Measurements from ENCODE around the gene NIPAL3.
A peak's percentile ranks its signal among the peaks of the same experiment; 100 is the strongest.

The NIPAL3 gene

GRCh38 chr1:24385160-24385940 is 30.3 kb upstream of the NIPAL3 start:
- no peaks in the 10 kb centered on the region for H3K9me3 Mint-ChIP-seq
- peak; percentile 50 for DNase-seq
- H3K4me3 Mint-ChIP-seq: no peak overlapping the region
- peaks cover 28% of the 10 kb centered on the region for H3K4me1 Mint-ChIP-seq
- H3K27me3 Mint-ChIP-seq: no peaks in the 10 kb centered on the region
- peaks cover 9% of the 10 kb centered on the region for H3K36me3 Mint-ChIP-seq
- peak overlapping the region; percentile 30 for H3K27ac Mint-ChIP-seq
- CTCF ChIA-PET: interaction anchor here (0.6 to 11.1 kb wide), 14 partner anchors 8 to 280 kb away, joined by 3 to 155 read pairs (median 4); partner anchors contain the start of gene GRHL3

DNA sequence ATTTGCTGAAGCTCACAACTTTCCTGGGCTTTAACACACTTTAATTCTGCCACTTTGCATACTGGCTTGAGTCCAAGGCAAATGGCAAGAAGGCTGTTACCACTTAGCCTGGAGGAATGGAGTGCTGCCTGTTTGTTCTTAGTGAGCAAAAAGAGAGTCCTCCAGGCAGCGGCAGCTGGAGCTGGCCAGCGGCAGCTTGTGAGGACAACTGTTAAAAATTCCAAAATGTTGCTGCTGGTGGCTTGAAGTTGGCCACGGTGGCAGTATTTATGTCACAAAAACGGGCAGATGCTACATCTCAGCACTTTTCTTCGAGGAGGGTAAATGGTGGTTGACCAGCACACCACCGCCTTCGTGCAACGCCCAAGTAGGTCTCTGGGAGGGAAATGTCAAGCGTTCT is 29.4 kb upstream of the NIPAL3 start:
- Mint-ChIP-seq H3K9me3 (no peaks in the 10 kb centered on the region), H3K4me1 (peaks cover 35% of the 10 kb centered on the region), H3K36me3 (peaks cover 10% of the 10 kb centered on the region), H3K27ac (no peak overlapping the region), H3K4me3 (no peak overlapping the region), H3K27me3 (no peaks in the 10 kb centered on the region)
- CTCF ChIA-PET: interaction anchor here (0.7 to 11.1 kb wide), 8 partner anchors 18 to 236 kb away, joined by 3 to 155 read pairs (median 4); partner anchors contain the start of gene GRHL3
- no peak for DNase-seq

GRCh38 chr1:24386931-24387330 is 28.7 kb upstream of the NIPAL3 start:
- H3K36me3 Mint-ChIP-seq: peaks cover 12% of the 10 kb centered on the region

DNA sequence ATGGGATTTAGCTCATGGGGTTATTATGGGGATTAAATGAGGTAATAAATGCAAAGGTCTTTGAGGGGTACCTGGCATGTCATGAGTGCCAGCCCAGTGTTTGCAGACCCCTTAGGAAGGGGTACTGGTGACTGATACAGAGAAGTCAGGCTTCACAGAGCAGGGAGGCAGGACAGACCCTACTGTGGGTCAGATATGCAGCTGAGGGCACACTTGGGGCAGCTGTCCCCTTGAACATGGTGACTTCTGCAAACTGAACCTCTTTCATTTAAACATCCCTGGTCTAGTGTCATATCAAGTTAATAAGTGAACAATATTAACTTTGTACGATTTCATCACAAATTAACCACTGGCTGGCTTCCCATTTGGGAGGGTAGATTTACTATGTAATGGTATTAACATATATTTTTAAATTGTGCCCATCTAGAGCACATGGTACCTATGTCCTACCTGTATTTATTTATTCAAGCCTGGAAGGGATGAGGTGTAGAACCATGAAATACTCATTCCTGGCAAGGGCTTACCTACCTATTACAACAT is 27.9 kb upstream of the NIPAL3 start:
- Mint-ChIP-seq H3K4me1 (peaks cover 50% of the 10 kb centered on the region), H3K9me3 (no peaks in the 10 kb centered on the region), H3K4me3 (no peak overlapping the region), H3K27me3 (no peaks in the 10 kb centered on the region), H3K36me3 (peaks cover 12% of the 10 kb centered on the region), H3K27ac (no peak overlapping the region)
- CTCF ChIA-PET: interaction anchor here (0.5 to 11.1 kb wide), 3 partner anchors 188 to 362 kb away, joined by 3 to 155 read pairs (median 5); no protein-coding TSS in a partner anchor
- no peak for DNase-seq

More at GRCh38 chr1:24386931-24387330, 28.7 kb upstream of the NIPAL3 start:
- CTCF ChIA-PET: interaction anchor here (1.4 to 11.1 kb wide), 2 partner anchors 187 to 237 kb away, joined by 5 to 155 read pairs; no protein-coding TSS in a partner anchor
- Mint-ChIP-seq H3K27ac (no peak overlapping the region), H3K4me3 (no peak overlapping the region), H3K27me3 (no peaks in the 10 kb centered on the region), H3K4me1 (peaks cover 42% of the 10 kb centered on the region), H3K9me3 (no peaks in the 10 kb centered on the region)
- DNase-seq: no peak

- no peak overlapping the region for H3K4me3 Mint-ChIP-seq
- CTCF ChIA-PET: interaction anchor here (11.1 kb wide), 1 partner anchor 188 kb away, joined by 155 read pairs; no protein-coding TSS in a partner anchor
- peaks cover 10% of the 10 kb centered on the region for H3K36me3 Mint-ChIP-seq
- no peak overlapping the region for H3K27ac Mint-ChIP-seq
- DNase-seq: no peak
- H3K27me3 Mint-ChIP-seq: no peaks in the 10 kb centered on the region
- no peaks in the 10 kb centered on the region for H3K9me3 Mint-ChIP-seq
- H3K4me1 Mint-ChIP-seq: peaks cover 57% of the 10 kb centered on the region
Measured at GRCh38 chr1:24388331-24388885, 27.2 kb upstream of the NIPAL3 start.

GRCh38 chr1:24389231-24389678 is 26.3 kb upstream of the NIPAL3 start:
- Mint-ChIP-seq H3K9me3 (no peaks in the 10 kb centered on the region), H3K27ac (no peak overlapping the region), H3K36me3 (peaks cover 10% of the 10 kb centered on the region), H3K27me3 (no peaks in the 10 kb centered on the region), H3K4me1 (peaks cover 56% of the 10 kb centered on the region), H3K4me3 (no peak overlapping the region)
- CTCF ChIA-PET: interaction anchor here (11.1 kb wide), 1 partner anchor 189 kb away, joined by 155 read pairs; no protein-coding TSS in a partner anchor
- DNase-seq: no peak

DNA sequence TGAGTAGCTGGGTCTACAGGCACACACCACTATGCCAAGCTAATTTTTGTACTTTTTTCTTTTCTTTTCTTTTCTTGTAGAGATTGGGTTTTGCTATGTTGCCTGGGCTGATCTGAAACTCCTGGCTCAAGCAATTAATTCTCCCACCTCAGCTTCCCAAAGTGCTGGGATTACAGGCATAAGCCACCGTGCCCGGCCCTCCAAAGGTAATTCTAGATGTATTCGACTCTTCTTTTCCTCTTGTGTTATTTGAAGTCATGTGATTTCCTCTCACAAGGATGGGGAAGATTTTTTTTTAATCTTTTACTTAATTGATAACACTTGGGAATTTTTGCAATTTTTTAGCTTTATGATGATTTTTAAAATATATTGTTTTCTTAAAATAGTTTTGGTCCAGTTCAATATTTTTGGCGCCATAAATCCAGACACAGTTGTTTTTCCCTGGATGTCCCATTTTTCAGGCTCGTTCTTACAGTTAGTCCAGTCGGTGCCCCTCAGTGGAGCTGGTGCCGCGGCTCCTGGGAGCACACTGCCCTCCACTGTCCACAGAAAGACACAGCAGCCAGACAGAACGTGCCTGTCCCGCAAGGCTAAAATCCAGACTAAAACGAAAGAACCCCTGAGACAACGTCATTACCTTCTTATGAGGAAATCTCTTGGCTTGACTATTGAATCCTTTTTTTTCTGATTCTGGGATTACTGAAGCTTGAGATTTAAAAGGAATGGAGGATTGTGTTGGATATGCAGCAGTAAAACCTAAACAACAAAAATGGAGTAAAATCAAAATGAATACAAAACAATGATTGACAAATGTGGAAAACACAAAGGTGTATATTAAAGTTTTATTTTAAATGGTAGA is 24.4 kb upstream of the NIPAL3 start:
- Mint-ChIP-seq H3K4me3 (peak overlapping the region; percentile 62), H3K9me3 (no peaks in the 10 kb centered on the region), H3K4me1 (peaks cover 38% of the 10 kb centered on the region), H3K27ac (peak overlapping the region; percentile 91), H3K27me3 (no peaks in the 10 kb centered on the region), H3K36me3 (peaks cover 10% of the 10 kb centered on the region)
- DNase-seq: peak; percentile 75
- CTCF ChIA-PET: interaction anchor here (0.7 to 5.8 kb wide), 50 partner anchors 8 to 404 kb away, joined by 3 to 383 read pairs (median 4); partner anchors contain the start of genes IL22RA1, NIPAL3 and STPG1

- peaks cover 10% of the 10 kb centered on the region for H3K36me3 Mint-ChIP-seq
- H3K4me3 Mint-ChIP-seq: peak overlapping the region; percentile 62
- peak overlapping the region; percentile 91 for H3K27ac Mint-ChIP-seq
Measured at GRCh38 chr1:24391882-24392603, 23.6 kb upstream of the NIPAL3 start.

GRCh38 chr1:24392604-24392946 is 23.0 kb upstream of the NIPAL3 start:
- no peak overlapping the region for H3K4me3 Mint-ChIP-seq
- no peaks in the 10 kb centered on the region for H3K9me3 Mint-ChIP-seq
- peaks cover 10% of the 10 kb centered on the region for H3K36me3 Mint-ChIP-seq
- no peaks in the 10 kb centered on the region for H3K27me3 Mint-ChIP-seq
- CTCF ChIA-PET: interaction anchor here (0.8 to 5.8 kb wide), 26 partner anchors 8 to 321 kb away, joined by 3 to 383 read pairs (median 6); partner anchors contain the start of genes GRHL3 and STPG1
- DNase-seq: no peak
- peak overlapping the region; percentile 91 for H3K27ac Mint-ChIP-seq
- H3K4me1 Mint-ChIP-seq: peaks cover 36% of the 10 kb centered on the region

More at GRCh38 chr1:24391882-24392603, 23.6 kb upstream of the NIPAL3 start:
- CTCF ChIA-PET: interaction anchor here (0.7 to 5.8 kb wide), 46 partner anchors 8 to 321 kb away, joined by 3 to 383 read pairs (median 4); partner anchors contain the start of genes GRHL3, NIPAL3 and STPG1
- H3K4me1 Mint-ChIP-seq: peaks cover 36% of the 10 kb centered on the region
- no peaks in the 10 kb centered on the region for H3K27me3 Mint-ChIP-seq
- H3K9me3 Mint-ChIP-seq: no peaks in the 10 kb centered on the region
- DNase-seq: peak; percentile 74

- H3K36me3 Mint-ChIP-seq: peaks cover 10% of the 10 kb centered on the region
- H3K4me3 Mint-ChIP-seq: no peak overlapping the region
- H3K9me3 Mint-ChIP-seq: no peaks in the 10 kb centered on the region
- DNase-seq: no peak
- no peaks in the 10 kb centered on the region for H3K27me3 Mint-ChIP-seq
- peak overlapping the region; percentile 91 for H3K27ac Mint-ChIP-seq
- CTCF ChIA-PET: interaction anchor here (0.5 to 5.8 kb wide), 28 partner anchors 9 to 322 kb away, joined by 3 to 383 read pairs (median 6); partner anchors contain the start of genes GRHL3, NIPAL3 and STPG1
- H3K4me1 Mint-ChIP-seq: peaks cover 36% of the 10 kb centered on the region
Measured at GRCh38 chr1:24392982-24393650, 22.5 kb upstream of the NIPAL3 start.

- peaks cover 36% of the 10 kb centered on the region for H3K4me1 Mint-ChIP-seq
- H3K36me3 Mint-ChIP-seq: peaks cover 10% of the 10 kb centered on the region
- no peak for DNase-seq
- CTCF ChIA-PET: interaction anchor here (0.7 to 5.8 kb wide), 14 partner anchors 10 to 269 kb away, joined by 3 to 383 read pairs (median 6); partner anchors contain the start of genes GRHL3, NIPAL3 and STPG1
- no peaks in the 10 kb centered on the region for H3K27me3 Mint-ChIP-seq
- no peak overlapping the region for H3K4me3 Mint-ChIP-seq
- H3K9me3 Mint-ChIP-seq: no peaks in the 10 kb centered on the region
- no peak overlapping the region for H3K27ac Mint-ChIP-seq
Measured at GRCh38 chr1:24393892-24394291, 21.7 kb upstream of the NIPAL3 start.

DNA sequence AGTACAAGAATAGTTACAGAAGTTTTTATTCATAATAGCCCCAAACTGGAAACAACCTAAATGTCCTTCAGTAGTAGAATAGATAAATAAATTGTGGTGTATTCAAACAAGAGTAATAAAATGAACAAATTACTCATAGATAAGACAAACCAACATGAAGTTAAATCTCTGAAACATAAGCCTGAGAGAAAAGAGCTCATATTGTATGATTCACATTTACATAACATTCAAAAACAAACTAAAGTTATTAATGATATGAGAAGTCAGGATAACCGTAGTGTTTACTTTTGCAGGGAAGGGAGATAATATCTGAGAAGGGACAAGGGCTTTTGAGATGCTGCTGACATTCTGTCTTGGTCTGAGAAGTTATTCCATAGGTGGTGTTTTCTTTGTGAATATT is 15.5 kb upstream of the NIPAL3 start:
- CTCF ChIA-PET: interaction anchor here (0.7 to 1.9 kb wide), 4 partner anchors 9 to 201 kb away, joined by 3 to 5 read pairs (median 4); partner anchors contain the start of gene NIPAL3
- no peaks in the 10 kb centered on the region for H3K9me3 Mint-ChIP-seq
- no peaks in the 10 kb centered on the region for H3K4me1 Mint-ChIP-seq
- H3K4me3 Mint-ChIP-seq: no peak overlapping the region
- H3K36me3 Mint-ChIP-seq: peaks cover 7% of the 10 kb centered on the region
- no peak for DNase-seq
- H3K27ac Mint-ChIP-seq: no peak overlapping the region
- no peaks in the 10 kb centered on the region for H3K27me3 Mint-ChIP-seq
